ENCODE measurements around the gene SUCLA2.

DNA sequence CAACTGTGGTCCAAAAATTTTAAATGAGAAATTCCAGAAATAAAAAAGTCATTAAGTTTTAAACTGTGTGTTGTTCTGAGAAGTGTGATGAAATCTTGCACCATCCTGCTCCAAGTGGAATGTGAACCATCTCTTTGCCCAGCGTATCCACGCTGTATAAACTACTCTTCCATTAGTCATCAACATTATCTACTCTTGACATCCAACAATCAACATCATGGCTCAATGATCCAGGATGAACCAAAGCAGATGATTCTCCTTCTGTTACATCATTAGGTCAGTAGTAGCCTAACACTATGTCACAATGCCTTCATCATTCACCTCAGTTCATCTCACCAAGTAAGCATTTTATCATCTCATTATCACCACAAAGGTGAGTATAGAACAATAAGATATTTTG is 55.3 kb downstream of the SUCLA2 start:
- TF ChIP-seq, protein P1, sequence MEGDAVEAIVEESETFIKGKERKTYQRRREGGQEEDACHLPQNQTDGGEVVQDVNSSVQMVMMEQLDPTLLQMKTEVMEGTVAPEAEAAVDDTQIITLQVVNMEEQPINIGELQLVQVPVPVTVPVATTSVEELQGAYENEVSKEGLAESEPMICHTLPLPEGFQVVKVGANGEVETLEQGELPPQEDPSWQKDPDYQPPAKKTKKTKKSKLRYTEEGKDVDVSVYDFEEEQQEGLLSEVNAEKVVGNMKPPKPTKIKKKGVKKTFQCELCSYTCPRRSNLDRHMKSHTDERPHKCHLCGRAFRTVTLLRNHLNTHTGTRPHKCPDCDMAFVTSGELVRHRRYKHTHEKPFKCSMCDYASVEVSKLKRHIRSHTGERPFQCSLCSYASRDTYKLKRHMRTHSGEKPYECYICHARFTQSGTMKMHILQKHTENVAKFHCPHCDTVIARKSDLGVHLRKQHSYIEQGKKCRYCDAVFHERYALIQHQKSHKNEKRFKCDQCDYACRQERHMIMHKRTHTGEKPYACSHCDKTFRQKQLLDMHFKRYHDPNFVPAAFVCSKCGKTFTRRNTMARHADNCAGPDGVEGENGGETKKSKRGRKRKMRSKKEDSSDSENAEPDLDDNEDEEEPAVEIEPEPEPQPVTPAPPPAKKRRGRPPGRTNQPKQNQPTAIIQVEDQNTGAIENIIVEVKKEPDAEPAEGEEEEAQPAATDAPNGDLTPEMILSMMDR (IDR thresholded peaks at IDR 0.05; ENCODE audit: poor library complexity) = no peak
- no peak for TF ChIP-seq EZH2 (IDR thresholded peaks at IDR 0.05; ENCODE audit: borderline replicate concordance)

All from hepatocyte (in vitro differentiated cells).